AG04449 (cell line): ENCODE measurements around the gene RER1.

Experiments used
- CTCF ChIA-PET: fragments of 350-600 bp; formaldehyde crosslinking; extraction: SDS; loops from one replicate; lab custom pipeline; 2021; ENCODE audit warnings: antibody characterized with exemption; lab: Yijun Ruan, JAX
- POLR2A ChIA-PET: fragments of 400-600, 350-600 bp; formaldehyde crosslinking; extraction: SDS; loops from one replicate; lab custom pipeline; 2020; ENCODE audit warnings: antibody characterized with exemption, inconsistent platforms; lab: Yijun Ruan, JAX
- DNase-seq: peaks from one replicate; pipeline ENCODE4 v3.0.0-alpha.2; 2010; ENCODE audit warnings: low read depth, low spot score
- H3K4me3 ChIP-seq: 2 replicates; pipeline ENCODE4 v1.5.1; 2011; ENCODE audit warnings: low read depth, mild to moderate bottlenecking, control low read depth, low read length
- TF ChIP-seq, protein P1 (sequence below): IDR thresholded peaks from one replicate; pipeline ENCODE4 v1.5.1; 2011; ENCODE audit warnings: mild to moderate bottlenecking, moderate library complexity, low read length, control low read depth, inconsistent platforms; ENCODE audit not compliant: insufficient read depth; ENCODE audit errors: missing control alignments

RER1 gene

DNA sequence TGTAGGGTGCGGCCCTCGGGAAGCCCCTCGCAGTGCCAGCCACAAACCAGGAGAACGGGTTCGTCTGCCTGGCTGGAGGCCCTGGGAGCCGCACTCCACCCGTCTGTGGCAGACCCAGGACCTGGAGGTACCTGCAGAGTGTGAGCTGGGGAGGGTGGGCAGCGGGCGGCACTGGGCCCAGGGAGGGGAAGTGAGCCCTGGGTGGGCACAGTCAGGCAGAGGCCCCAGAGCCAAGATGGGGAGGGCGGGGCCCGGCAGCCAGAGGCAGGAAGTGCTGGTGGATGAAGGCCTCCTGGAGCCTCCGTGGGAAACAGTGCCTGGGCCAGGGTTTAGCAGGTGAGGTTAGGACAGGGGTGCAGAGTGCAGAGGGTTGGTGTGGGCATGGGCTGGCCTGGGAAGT lies 24.8 kb downstream of the RER1 start:
- H3K4me3 ChIP-seq: no peak overlapping the region
- ChIA-PET CTCF (interaction anchor here (0.9 to 7.7 kb wide), 6 partner anchors 8 to 1008 kb away, joined by 3 to 138 read pairs (median 8); no protein-coding TSS in a partner anchor), POLR2A (no interaction called here)
- TF ChIP-seq, protein P1, sequence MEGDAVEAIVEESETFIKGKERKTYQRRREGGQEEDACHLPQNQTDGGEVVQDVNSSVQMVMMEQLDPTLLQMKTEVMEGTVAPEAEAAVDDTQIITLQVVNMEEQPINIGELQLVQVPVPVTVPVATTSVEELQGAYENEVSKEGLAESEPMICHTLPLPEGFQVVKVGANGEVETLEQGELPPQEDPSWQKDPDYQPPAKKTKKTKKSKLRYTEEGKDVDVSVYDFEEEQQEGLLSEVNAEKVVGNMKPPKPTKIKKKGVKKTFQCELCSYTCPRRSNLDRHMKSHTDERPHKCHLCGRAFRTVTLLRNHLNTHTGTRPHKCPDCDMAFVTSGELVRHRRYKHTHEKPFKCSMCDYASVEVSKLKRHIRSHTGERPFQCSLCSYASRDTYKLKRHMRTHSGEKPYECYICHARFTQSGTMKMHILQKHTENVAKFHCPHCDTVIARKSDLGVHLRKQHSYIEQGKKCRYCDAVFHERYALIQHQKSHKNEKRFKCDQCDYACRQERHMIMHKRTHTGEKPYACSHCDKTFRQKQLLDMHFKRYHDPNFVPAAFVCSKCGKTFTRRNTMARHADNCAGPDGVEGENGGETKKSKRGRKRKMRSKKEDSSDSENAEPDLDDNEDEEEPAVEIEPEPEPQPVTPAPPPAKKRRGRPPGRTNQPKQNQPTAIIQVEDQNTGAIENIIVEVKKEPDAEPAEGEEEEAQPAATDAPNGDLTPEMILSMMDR: no peak
- no peak for DNase-seq

DNA sequence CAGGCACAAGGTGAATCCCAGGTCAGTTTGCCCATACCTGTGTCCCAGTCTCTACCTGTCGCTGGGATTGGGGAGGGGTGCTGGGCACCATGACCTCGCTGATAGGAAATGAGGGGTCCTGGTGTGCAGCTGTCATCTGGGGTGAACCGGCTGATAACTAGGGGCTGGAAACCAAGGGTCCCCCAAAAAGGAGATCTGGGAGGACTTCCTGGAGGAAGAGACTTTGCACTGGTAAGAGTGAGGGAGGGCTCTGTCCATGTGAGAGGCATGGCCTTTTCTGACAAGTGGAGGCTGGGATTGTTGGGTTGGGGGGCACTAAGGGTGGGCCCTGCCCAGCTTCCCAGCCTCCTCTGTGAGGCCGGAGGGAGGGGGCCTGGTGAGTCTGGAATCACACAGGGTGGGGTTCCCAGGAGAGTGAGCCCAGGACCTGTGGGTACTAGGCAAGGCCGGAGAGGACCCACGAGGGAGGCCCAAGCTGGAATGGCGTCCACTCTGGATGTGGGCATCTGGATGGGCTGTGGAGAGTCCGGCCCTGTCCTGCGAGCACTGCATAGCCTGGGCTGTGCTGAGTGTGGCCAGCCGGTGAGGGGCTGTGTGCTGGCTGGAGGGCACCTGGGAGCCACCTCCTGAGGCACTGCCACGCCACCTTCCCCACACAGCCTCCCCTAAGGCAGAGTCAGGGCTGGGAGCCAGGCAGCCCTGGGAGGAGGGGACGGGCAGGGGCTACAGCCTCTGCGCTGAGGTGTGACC lies 25.6 kb downstream of the RER1 start:
- POLR2A ChIA-PET: interaction anchor here (0.6 kb wide), 1 partner anchor 142 kb away, joined by 3 read pairs; no protein-coding TSS in a partner anchor
- CTCF ChIA-PET: interaction anchor here (1.1 to 7.7 kb wide), 4 partner anchors 10 to 1007 kb away, joined by 4 to 138 read pairs (median 6); no protein-coding TSS in a partner anchor
- no peak overlapping the region for H3K4me3 ChIP-seq
- DNase-seq: no peak
- TF ChIP-seq, protein P1: no peak

DNA sequence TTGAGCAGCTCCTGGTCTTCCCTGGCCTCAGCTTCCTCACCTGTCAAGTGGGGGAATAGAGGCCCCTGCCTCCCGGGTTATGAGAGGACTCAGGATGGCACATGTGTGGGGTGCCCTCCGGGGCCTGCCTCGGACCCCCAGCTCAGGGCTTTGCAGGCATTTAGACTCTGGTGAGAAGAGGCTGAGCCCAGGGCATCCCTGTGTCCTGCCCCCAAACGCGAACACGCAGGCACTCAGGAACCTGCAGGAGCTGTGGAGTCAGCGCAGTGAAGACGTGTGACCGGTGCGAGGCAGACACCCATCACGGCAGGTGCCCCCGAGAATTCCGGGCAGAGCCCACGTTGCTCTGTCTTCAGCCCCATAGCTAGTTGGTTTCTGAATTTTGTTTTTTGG lies 26.2 kb downstream of the RER1 start:
- TF ChIP-seq, protein P1: no peak
- CTCF ChIA-PET: interaction anchor here (1.1 to 7.7 kb wide), 4 partner anchors 9 to 1007 kb away, joined by 4 to 138 read pairs (median 6); no protein-coding TSS in a partner anchor
- POLR2A ChIA-PET: interaction anchor here (0.6 kb wide), 1 partner anchor 141 kb away, joined by 3 read pairs; no protein-coding TSS in a partner anchor
- DNase-seq: no peak
- no peak overlapping the region for H3K4me3 ChIP-seq

DNA sequence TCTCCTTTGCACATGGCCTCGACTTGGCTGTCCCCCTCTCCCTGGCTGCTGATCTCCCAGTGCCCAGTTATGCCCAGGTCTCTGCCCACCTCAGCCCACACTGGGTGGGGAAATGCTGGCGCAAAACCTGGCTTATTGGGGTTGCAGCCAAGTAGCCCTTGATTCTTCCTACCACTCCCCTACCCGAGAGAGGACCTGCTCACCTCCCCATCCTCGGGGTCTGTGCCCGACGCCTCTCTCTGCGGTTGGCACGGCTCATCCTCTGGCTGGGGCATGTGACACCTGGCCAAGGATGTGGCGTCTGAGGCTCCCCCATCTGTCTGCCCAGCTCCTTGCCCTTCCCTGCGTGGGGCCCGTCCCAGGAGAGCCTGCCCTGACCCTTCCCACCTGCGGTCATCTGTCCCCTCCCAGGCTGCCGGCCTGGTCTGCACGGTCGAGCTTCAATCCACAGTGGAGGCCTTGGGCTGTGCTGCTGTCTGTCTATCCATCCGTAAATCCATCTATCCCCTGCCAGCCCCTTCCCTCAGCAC lies 27.2 kb downstream of the RER1 start:
- H3K4me3 ChIP-seq: no peak overlapping the region
- CTCF ChIA-PET: interaction anchor here (1.1 to 7.7 kb wide), 4 partner anchors 8 to 1006 kb away, joined by 4 to 138 read pairs (median 6); no protein-coding TSS in a partner anchor
- TF ChIP-seq, protein P1: no peak
- POLR2A ChIA-PET: no interaction called here
- no peak for DNase-seq

DNA sequence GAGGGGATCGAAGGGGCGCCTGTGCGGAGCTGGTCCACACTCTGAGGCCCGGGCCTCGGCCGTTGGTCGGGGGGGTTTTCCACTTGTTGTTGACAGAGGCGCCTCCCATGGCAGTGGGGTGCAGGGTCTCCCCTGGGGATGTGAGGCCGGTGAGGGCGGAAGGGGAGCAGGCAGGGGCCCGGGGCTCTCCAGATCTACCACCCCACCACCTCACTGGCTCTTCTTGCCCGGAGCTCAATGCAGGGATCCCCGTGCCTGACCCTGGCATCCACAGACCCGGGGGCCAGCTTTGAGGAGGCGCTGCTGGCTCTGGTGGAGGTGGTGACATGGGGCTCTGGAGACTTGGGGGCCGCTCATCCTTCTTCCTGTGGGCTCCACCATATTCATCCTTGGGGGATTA lies 27.8 kb downstream of the RER1 start:
- ChIA-PET CTCF (interaction anchor here (2.1 to 7.7 kb wide), 3 partner anchors 11 to 1005 kb away, joined by 5 to 138 read pairs (median 8); no protein-coding TSS in a partner anchor), POLR2A (no interaction called here)
- DNase-seq: no peak
- H3K4me3 ChIP-seq: no peak overlapping the region
- TF ChIP-seq, protein P1: no peak

DNA sequence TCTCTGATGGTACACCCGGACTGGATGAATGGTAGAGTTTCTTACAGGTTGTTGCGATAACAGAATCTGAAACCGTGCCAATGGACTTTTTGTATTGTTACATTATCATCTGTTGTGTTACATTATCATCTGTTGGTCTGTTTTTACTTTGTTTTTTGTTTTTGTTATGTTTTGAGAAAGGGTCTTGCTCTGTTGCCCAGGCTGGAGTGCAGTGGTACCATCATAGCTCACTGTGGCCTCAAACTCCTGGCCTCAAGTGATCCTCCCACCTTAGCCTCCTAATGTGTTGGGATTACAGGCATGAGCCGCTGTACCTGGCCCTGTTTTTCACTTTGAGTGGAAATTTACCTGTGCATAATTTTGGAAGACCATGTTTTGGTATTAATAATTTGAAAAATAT lies 30.9 kb downstream of the RER1 start:
- H3K4me3 ChIP-seq: no peak overlapping the region
- no peak for DNase-seq
- ChIA-PET POLR2A (no interaction called here), CTCF (interaction anchor here (0.7 to 1.8 kb wide), 4 partner anchors 8 to 126 kb away, joined by 3 to 8 read pairs (median 4); no protein-coding TSS in a partner anchor)
- TF ChIP-seq, protein P1: no peak
